Left ventricle myocardium inferior (tissue), 1 donor: ENCODE results near the gene CTXN1. TPM values are rescaled to one million over a fixed set of nuclear protein-coding genes. Genes with fewer than 3 reads are reported as not detected.
A peak's percentile ranks its signal among the peaks of the same experiment; 100 is the strongest.

ENCODE experiments used
- DNase-seq: peaks from one replicate; pipeline ENCODE4 v3.0.0-alpha.2; 2020
- H3K27ac ChIP-seq: fragments of 200-600 bp; replicated peaks from 2 replicates; pipeline ENCODE4 v1.8.0; 2021
- H3K27me3 ChIP-seq: fragments of 200-600 bp; 2 replicates; pipeline ENCODE4 v1.8.0; 2021; ENCODE audit warnings: low read depth
- H3K36me3 ChIP-seq: fragments of 200-600 bp; 2 replicates; pipeline ENCODE4 v1.8.0; 2021
- H3K4me1 ChIP-seq: fragments of 200-600 bp; 2 replicates; pipeline ENCODE4 v1.8.0; 2021
- H3K4me3 ChIP-seq: fragments of 200-600 bp; 2 replicates; pipeline ENCODE4 v1.8.0; 2021; ENCODE audit warnings: mild to moderate bottlenecking, moderate library complexity
- H3K9me3 ChIP-seq: fragments of 200-600 bp; replicated peaks from 2 replicates; pipeline ENCODE4 v1.8.0; 2021
- intact Hi-C: fragments of 100-400 bp; cut with micrococcal nuclease; formaldehyde crosslinking; loops from one replicate; pipeline ENCODE4 v1.11.0; 2022
- total RNA-seq: library from RNA; stranded (reverse); fragmentation: NEBNext Ultra II Directional; extraction: Animal tissue kit (Norgen Biotek cat#: 25700); gene quantifications from one replicate; pipeline ENCODE4 v1.2.1, GENCODE V29; 2021
- TF ChIP-seq, protein P1 (sequence below): fragments of 200-600 bp; IDR thresholded peaks from 2 replicates; pipeline ENCODE4 v1.8.0; 2021; ENCODE audit warnings: antibody characterized with exemption, mild to moderate bottlenecking, borderline replicate concordance
- donor health status: DM: no; HTN: yes; CAD: no; lungs with severe emphysema.

Gene CTXN1
- total RNA-seq, 1 donor from 2014 or later = 0.22 TPM

DNA sequence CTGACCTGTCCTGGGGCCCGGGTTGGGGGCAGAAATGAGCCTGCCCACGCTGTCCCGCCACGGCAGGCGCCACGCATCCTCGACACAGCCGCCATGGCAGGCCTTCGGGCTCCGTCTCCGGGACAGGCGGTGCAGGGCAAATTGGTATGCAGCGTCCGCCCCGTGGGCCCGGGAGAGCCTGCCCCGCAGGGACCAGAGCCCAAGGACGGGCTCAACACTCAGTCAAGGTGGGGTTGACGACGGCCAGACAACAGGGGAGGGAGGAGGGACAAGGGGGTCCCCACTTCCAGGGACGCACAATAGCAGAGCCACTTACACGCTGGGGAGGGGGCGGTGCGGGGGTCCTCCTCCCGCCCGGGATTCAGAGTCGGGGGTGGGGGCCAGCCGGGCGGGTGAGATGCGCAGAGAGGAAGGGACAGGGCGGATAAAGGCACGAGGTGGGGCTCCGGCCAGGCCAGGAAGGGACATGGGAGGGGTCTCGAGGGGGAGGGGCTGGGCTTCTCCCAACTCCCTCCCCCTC lies 1.2 kb downstream of the CTXN1 start:
- intact Hi-C loops = no loop called here
- TF ChIP-seq, protein P1, sequence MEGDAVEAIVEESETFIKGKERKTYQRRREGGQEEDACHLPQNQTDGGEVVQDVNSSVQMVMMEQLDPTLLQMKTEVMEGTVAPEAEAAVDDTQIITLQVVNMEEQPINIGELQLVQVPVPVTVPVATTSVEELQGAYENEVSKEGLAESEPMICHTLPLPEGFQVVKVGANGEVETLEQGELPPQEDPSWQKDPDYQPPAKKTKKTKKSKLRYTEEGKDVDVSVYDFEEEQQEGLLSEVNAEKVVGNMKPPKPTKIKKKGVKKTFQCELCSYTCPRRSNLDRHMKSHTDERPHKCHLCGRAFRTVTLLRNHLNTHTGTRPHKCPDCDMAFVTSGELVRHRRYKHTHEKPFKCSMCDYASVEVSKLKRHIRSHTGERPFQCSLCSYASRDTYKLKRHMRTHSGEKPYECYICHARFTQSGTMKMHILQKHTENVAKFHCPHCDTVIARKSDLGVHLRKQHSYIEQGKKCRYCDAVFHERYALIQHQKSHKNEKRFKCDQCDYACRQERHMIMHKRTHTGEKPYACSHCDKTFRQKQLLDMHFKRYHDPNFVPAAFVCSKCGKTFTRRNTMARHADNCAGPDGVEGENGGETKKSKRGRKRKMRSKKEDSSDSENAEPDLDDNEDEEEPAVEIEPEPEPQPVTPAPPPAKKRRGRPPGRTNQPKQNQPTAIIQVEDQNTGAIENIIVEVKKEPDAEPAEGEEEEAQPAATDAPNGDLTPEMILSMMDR = no peak
- Histone ChIP-seq H3K9me3 (no peaks in the 10 kb centered on the region), H3K4me1 (peaks cover 71% of the 10 kb centered on the region), H3K27ac (no peak overlapping the region), H3K27me3 (no peaks in the 10 kb centered on the region), H3K4me3 (peak overlapping the region; percentile 65), H3K36me3 (peaks cover 15% of the 10 kb centered on the region)
- DNase-seq = no peak

DNA sequence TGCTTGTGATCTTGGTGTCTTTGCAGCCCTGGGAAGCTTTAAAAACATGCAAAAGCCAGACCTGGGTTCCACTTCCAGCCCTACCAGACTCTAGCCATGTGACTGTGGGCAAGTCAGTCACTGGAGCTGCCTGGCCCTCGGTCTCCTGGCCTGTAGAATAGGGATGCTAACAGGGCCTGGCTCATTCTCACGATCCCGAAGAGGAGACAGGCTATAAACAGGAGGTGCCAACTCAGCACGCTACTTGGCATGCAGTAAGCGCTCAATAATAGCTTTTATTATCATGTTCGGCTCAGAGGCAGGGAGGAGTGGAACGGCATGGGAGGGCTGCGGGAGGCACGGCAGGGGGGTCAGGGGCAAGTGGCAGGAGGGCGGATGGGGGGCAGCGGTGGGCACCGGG lies 1.7 kb downstream of the CTXN1 start:
- TF ChIP-seq, protein P1 = no peak
- H3K27ac ChIP-seq = no peak overlapping the region
- DNase-seq = no peak
- peaks cover 15% of the 10 kb centered on the region for H3K36me3 ChIP-seq
- intact Hi-C loops = no loop called here
- no peaks in the 10 kb centered on the region for H3K9me3 ChIP-seq
- H3K4me3 ChIP-seq = no peak overlapping the region
- peaks cover 3% of the 10 kb centered on the region for H3K27me3 ChIP-seq
- H3K4me1 ChIP-seq = peaks cover 71% of the 10 kb centered on the region

DNA sequence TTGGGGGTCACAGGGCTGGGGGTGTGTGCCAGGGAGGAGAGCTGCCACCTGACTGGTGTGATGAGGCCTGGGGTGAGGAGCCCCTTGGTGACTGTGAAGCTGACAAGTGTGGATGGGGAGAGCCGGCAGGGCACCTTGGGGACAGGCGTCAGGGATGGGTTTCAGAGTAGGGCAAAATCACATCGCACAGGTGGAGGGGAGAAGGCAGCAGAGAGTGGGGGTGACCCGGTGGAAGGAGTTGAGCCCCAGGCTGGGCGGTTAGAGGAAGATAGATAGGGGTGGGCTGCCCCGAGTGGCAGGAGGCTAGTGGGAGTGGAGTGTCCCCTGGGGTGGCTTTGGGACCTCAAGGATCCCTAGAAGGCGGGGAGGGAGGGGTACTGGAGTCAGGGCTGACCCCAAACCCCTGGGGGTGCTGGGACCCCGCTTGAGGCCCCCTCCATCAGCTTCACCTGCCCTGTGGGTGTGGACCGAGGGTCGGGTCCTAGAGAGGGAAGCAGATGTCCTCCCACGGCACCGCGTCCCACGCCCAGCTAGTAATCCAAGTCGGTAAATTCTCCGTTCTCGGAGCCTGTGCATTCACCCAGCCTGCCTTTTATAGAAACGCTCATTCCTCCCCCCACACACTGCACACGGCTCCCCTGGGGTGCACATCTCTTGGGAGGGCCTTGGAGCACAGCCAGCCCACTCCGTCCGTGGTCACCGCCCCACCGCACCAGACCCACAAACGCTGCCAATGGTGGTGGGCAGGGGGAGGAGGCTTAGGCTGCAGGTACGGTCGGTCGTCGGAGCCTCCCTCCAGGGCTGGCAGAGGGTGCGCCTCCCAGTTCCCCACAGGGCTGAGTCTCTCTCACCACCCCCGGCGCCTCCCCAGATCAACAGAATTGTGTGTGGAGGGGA lies 2.4 kb downstream of the CTXN1 start:
- DNase-seq = no peak
- no peaks in the 10 kb centered on the region for H3K9me3 ChIP-seq
- no peak overlapping the region for H3K27ac ChIP-seq
- H3K4me1 ChIP-seq = peaks cover 71% of the 10 kb centered on the region
- peaks cover 10% of the 10 kb centered on the region for H3K27me3 ChIP-seq
- TF ChIP-seq, protein P1 = no peak
- H3K4me3 ChIP-seq = no peak overlapping the region
- H3K36me3 ChIP-seq = peaks cover 15% of the 10 kb centered on the region
- intact Hi-C loops = no loop called here

DNA sequence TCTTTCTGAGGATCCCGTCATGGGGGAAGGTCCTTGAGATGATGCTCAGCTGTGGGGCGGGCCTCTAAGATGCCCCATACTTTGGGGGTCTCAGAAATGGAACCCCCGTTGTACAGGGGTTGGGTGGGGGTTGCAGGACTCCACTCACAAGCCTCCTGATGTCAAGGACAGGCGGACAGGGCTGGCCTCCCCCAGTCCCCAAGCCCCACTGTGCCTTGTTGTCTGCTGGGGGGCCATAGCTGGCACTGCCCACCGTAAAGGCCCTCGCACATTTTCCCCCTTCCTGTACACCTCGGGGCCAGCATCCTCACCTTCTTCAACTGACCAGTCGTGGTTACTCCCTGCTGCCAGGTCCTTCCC lies 3.1 kb downstream of the CTXN1 start:
- no peak for DNase-seq
- H3K4me1 ChIP-seq = peaks cover 71% of the 10 kb centered on the region
- intact Hi-C loops = no loop called here
- H3K36me3 ChIP-seq = peaks cover 15% of the 10 kb centered on the region
- no peak overlapping the region for H3K4me3 ChIP-seq
- no peak overlapping the region for H3K27ac ChIP-seq
- H3K27me3 ChIP-seq = peaks cover 17% of the 10 kb centered on the region
- TF ChIP-seq, protein P1 = no peak
- H3K9me3 ChIP-seq = no peaks in the 10 kb centered on the region

DNA sequence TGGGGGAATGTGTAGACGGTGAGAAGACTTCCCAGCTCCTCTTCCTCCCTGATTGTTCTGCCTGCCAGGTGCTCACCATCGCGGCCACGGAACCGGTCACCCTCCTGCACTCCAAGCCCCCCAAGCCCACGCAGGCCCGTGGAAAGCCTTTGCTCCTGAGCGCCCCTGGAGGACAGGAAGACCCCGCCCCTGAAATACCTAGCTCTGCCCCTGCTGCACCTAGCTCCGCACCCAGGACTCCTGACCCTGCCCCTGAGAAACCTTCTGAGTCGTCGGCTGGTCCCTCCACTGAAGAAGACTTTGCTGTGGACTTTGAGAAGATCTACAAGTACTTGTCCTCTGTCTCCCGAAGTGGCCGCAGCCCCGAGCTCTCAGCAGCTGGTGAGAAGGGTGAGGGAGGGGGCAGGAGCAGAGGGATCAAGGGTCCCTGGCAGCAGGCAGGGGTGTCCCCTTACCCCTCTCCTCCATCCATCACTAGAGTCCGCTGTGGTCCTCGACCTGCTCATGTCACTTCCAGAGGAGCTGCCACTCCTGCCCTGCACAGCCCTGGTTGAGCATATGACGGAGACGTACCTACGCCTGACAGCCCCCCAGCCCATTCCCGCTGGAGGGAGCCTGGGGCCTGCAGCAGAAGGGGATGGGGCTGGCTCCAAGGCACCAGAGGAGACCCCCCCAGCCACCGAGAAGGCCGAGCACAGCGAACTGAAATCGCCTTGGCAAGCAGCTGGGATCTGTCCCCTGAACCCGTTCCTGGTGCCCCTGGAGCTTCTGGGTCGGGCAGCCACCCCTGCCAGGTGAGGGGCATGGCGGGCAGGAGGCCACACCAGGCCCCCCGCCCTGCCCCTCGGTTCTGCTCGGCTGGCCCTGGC lies 3.7 kb downstream of the CTXN1 start:
- peaks cover 71% of the 10 kb centered on the region for H3K4me1 ChIP-seq
- H3K4me3 ChIP-seq = peak overlapping the region; percentile 81
- no peak overlapping the region for H3K27ac ChIP-seq
- no peak for DNase-seq
- H3K9me3 ChIP-seq = no peaks in the 10 kb centered on the region
- peaks cover 24% of the 10 kb centered on the region for H3K27me3 ChIP-seq
- peaks cover 15% of the 10 kb centered on the region for H3K36me3 ChIP-seq
- TF ChIP-seq, protein P1 = no peak
- intact Hi-C loops = no loop called here
